GM23338 (cell line): Measurements from ENCODE around the gene DBF4B. TPM values are rescaled to one million over a fixed set of nuclear protein-coding genes. Genes with fewer than 3 reads are reported as not detected.
A peak's percentile ranks its signal among the peaks of the same experiment; 100 is the strongest.

Experiments
- ATAC-seq: fragments of 200-7000 bp; cut with Tn5 transposase; 3 replicates; pipeline ENCODE4 v1.9.1; 2020
- DNase-seq: peaks from one replicate; pipeline ENCODE4 v3.0.0-alpha.2; 2015; ENCODE audit warnings: low spot score
- H2AFZ ChIP-seq: fragments of 200-600 bp; sonication (generic); 2 replicates; pipeline ENCODE4 v1.8.0; 2016; ENCODE audit warnings: antibody characterized with exemption, mild to moderate bottlenecking, moderate library complexity
- H3F3A ChIP-seq: fragments of 200-600 bp; sonication (generic); replicated peaks from 2 replicates; pipeline ENCODE4 v1.8.0; 2017; ENCODE audit warnings: antibody characterized with exemption, mixed run types, low read depth
- H3K27ac ChIP-seq: fragments of 200-600 bp; sonication (generic); 2 replicates; pipeline ENCODE4 v1.6.1; 2016; ENCODE audit warnings: low read depth
- H3K27me3 ChIP-seq: fragments of 200-600 bp; sonication (generic); 2 replicates; pipeline ENCODE4 v1.8.0; 2016; ENCODE audit warnings: mild to moderate bottlenecking, mixed run types, moderate library complexity; ENCODE audit not compliant: insufficient read depth
- H3K36me3 ChIP-seq: fragments of 200-600 bp; sonication (generic); 2 replicates; pipeline ENCODE4 v1.8.0; 2016; ENCODE audit warnings: mild to moderate bottlenecking; ENCODE audit not compliant: insufficient read depth
- H3K4me1 ChIP-seq: fragments of 200-600 bp; sonication (generic); 2 replicates; pipeline ENCODE4 v1.8.0; 2016; ENCODE audit warnings: mild to moderate bottlenecking, moderate library complexity; ENCODE audit not compliant: insufficient read depth
- H3K4me2 ChIP-seq: fragments of 200-600 bp; sonication (generic); 2 replicates; pipeline ENCODE4 v1.7.1; 2017; ENCODE audit warnings: mixed run types
- H3K4me3 ChIP-seq: fragments of 200-600 bp; sonication (generic); 2 replicates; pipeline ENCODE4 v1.6.1; 2016; ENCODE audit warnings: mixed run types
- H3K79me2 ChIP-seq: fragments of 200-600 bp; sonication (generic); replicated peaks from 2 replicates; pipeline ENCODE4 v1.8.0; 2017; ENCODE audit warnings: mild to moderate bottlenecking; ENCODE audit not compliant: insufficient read depth
- H3K9me2 ChIP-seq: fragments of 200-600 bp; sonication (generic); 2 replicates; pipeline ENCODE4 v1.8.0; 2017; ENCODE audit not compliant: insufficient read depth
- H4K20me1 ChIP-seq: fragments of 200-600 bp; sonication (generic); replicated peaks from 2 replicates; pipeline ENCODE4 v1.8.0; 2017; ENCODE audit warnings: mild to moderate bottlenecking; ENCODE audit not compliant: insufficient read depth
- H3K27ac Mint-ChIP-seq: 2 replicates; pipeline ENCODE4 v1.8.0; 2020; ENCODE audit warnings: inconsistent platforms, mild to moderate bottlenecking, moderate library complexity, mixed read lengths
- H3K27me3 Mint-ChIP-seq: 3 replicates; pipeline ENCODE4 v1.8.0; 2022; ENCODE audit warnings: low read depth, mild to moderate bottlenecking, moderate library complexity, mixed read lengths, inconsistent platforms; ENCODE audit not compliant: insufficient read depth, poor library complexity
- H3K36me3 Mint-ChIP-seq: 3 replicates; pipeline ENCODE4 v1.8.0; 2021; ENCODE audit warnings: low read depth, mild to moderate bottlenecking, inconsistent platforms, moderate library complexity, mixed read lengths
- H3K4me1 Mint-ChIP-seq: 3 replicates; pipeline ENCODE4 v1.8.0; 2020; ENCODE audit warnings: mild to moderate bottlenecking, inconsistent platforms, mixed read lengths
- H3K4me3 Mint-ChIP-seq: 3 replicates; pipeline ENCODE4 v1.8.0; 2021; ENCODE audit warnings: moderate library complexity, mild to moderate bottlenecking, inconsistent platforms, mixed read lengths
- H3K9me3 Mint-ChIP-seq: 3 replicates; pipeline ENCODE4 v1.8.0; 2020; ENCODE audit warnings: moderate library complexity, mild to moderate bottlenecking, inconsistent platforms, mixed read lengths
- CREB1 ChIP-seq: fragments of 250-450 bp; sonication (Bioruptor Pico); IDR thresholded peaks from 2 replicates; pipeline ENCODE4 v1.5.0; 2020; ENCODE audit warnings: low read depth, mild to moderate bottlenecking, moderate library complexity
- ETS1 ChIP-seq: IDR thresholded peaks from 2 replicates; pipeline ENCODE4 v1.6.1; 2016; ENCODE audit warnings: antibody characterized with exemption
- EZH2phosphoT487 ChIP-seq: fragments of 200-600 bp; sonication (generic); IDR thresholded peaks from one replicate; pipeline ENCODE4 v1.8.1; 2018; ENCODE audit warnings: antibody characterized with exemption; ENCODE audit not compliant: unreplicated experiment
- JUNB ChIP-seq: IDR thresholded peaks from one replicate; pipeline ENCODE4 v1.6.1; 2016; ENCODE audit warnings: antibody characterized with exemption; ENCODE audit not compliant: unreplicated experiment
- POLR2AphosphoS5 ChIP-seq: IDR thresholded peaks from 2 replicates; pipeline ENCODE4 v1.6.1; 2016; ENCODE audit warnings: antibody characterized with exemption, low read depth
- STAT1 ChIP-seq: IDR thresholded peaks from one replicate; pipeline ENCODE4 v1.6.1; 2016; ENCODE audit warnings: antibody characterized with exemption; ENCODE audit not compliant: unreplicated experiment
- ZNF114 ChIP-seq: fragments of 250-450 bp; sonication (Bioruptor Pico); IDR thresholded peaks from 2 replicates; pipeline ENCODE4 v1.5.0; 2020; ENCODE audit warnings: mild to moderate bottlenecking, moderate library complexity
- ZNF331 ChIP-seq: fragments of 250-450 bp; sonication (Bioruptor Pico); IDR thresholded peaks from 2 replicates; pipeline ENCODE4 v1.5.0; 2020; ENCODE audit warnings: low read depth, mild to moderate bottlenecking, moderate library complexity
- ZNF462 ChIP-seq: fragments of 250-450 bp; sonication (Bioruptor Pico); IDR thresholded peaks from 2 replicates; pipeline ENCODE4 v1.5.0; 2020; ENCODE audit warnings: mild to moderate bottlenecking, moderate library complexity
- polyA plus RNA-seq: library from polyadenylated mRNA; unstranded; fragments of >200 nt; fragmentation: Nextera tagmentation; extraction: Ambion mirVana; gene quantifications from 2 replicates; pipeline ENCODE4 v1.2.1, GENCODE V29; 2016
- total RNA-seq: library from RNA; depleted of rRNA; stranded (reverse); fragments of >200 nt; shearing (Covaris generic); gene quantifications from 2 replicates; pipeline ENCODE4 v1.2.3, GENCODE V29; 2014

DBF4B gene
- total and polyA plus RNA-seq, 2 experiments from 2014 or later: 9.9 to 16.4 TPM

- Histone ChIP-seq H3K4me1 (peaks cover 14% of the 10 kb centered on the region), H3K27me3 (peaks cover 12% of the 10 kb centered on the region), H4K20me1 (0 out of 2 replicates have a peak, but pooled peaks cover 5% of the 10 kb centered on the region), H3K4me2 (peak overlapping the region; percentile 87; the same call in 1 of the 2 replicates), H3K27ac (no peak overlapping the region), H2AFZ (no peak overlapping the region), H3K79me2 (no peaks in the 10 kb centered on the region), H3K9me2 (no peaks in the 10 kb centered on the region), H3K4me3 (peak overlapping the region; percentile 92; the same call in 1 of the 2 replicates), H3F3A (no peaks in the 10 kb centered on the region), H3K36me3 (no peaks in the 10 kb centered on the region)
- DNase-seq: no peak
- H3K9me3 Mint-ChIP-seq: no peaks in the 10 kb centered on the region
- no peak overlapping the region for H3K27ac Mint-ChIP-seq
- H3K27me3 Mint-ChIP-seq: peaks cover 38% of the 10 kb centered on the region
- H3K4me3 Mint-ChIP-seq: peak overlapping the region; percentile 81; the same call in 1 of the 3 replicates
- H3K4me1 Mint-ChIP-seq: peaks cover 20% of the 10 kb centered on the region
- no peak for TF ChIP-seq POLR2AphosphoS5
- no peak for TF ChIP-seq ETS1
- TF ChIP-seq STAT1: no peak
- TF ChIP-seq ZNF114 (CRISPR knock-in tag): no peak
- no peak for TF ChIP-seq ZNF462 (CRISPR knock-in tag)
- TF ChIP-seq CREB1 (CRISPR knock-in tag): no peak
- TF ChIP-seq ZNF331 (CRISPR knock-in tag): no peak
- TF ChIP-seq EZH2phosphoT487: no peak
- TF ChIP-seq JUNB: no peak
- H3K36me3 Mint-ChIP-seq: no peaks in the 10 kb centered on the region
- no peak for ATAC-seq
Observed at GRCh38 chr17:44776628-44777393, 68.3 kb downstream of the DBF4B start.
